T-helper 2 cell treated with Interferon-gamma antibody and Interleukin-4, amounts not matched to agents 5 μg/mL and 100 μg/mL, for 36 hours (primary cell): ENCODE results near the gene PAF1.
"Not testable (repeated sequence)": the region's sequence is repeated elsewhere in the genome, so short reads cannot be mapped to it uniquely, and the experiment has no call there.

Experiments
- DNase-seq: peaks from one replicate; pipeline ENCODE4 v3.0.0; 2021; ENCODE audit warnings: low spot score
- H3K27ac Mint-ChIP-seq: one replicate; pipeline ENCODE4 v1.8.0; 2021; ENCODE audit warnings: mild to moderate bottlenecking, mixed read lengths
- H3K27me3 Mint-ChIP-seq: one replicate; pipeline ENCODE4 v1.8.0; 2021; ENCODE audit warnings: low read depth, mixed read lengths
- H3K36me3 Mint-ChIP-seq: one replicate; pipeline ENCODE4 v1.8.0; 2021; ENCODE audit warnings: low read depth, mixed read lengths
- H3K4me1 Mint-ChIP-seq: one replicate; pipeline ENCODE4 v1.8.0; 2021; ENCODE audit warnings: low read depth, mixed read lengths
- H3K4me3 Mint-ChIP-seq: one replicate; pipeline ENCODE4 v1.8.0; 2022; ENCODE audit warnings: mild to moderate bottlenecking, moderate library complexity, mixed read lengths
- H3K9me3 Mint-ChIP-seq: one replicate; pipeline ENCODE4 v1.8.0; 2021; ENCODE audit warnings: mixed read lengths

PAF1 gene

GRCh38 chr19:39388657-39389056, 2.2 kb downstream of the PAF1 start:
- Mint-ChIP-seq H3K27me3 (no peaks in the 10 kb centered on the region), H3K4me3 (peak overlapping the region; percentile 13), H3K9me3 (no peaks in the 10 kb centered on the region), H3K4me1 (peaks cover 11% of the 10 kb centered on the region), H3K36me3 (peaks cover 49% of the 10 kb centered on the region), H3K27ac (peak overlapping the region; percentile 98)
- no peak for DNase-seq

- Mint-ChIP-seq H3K27ac (peak overlapping the region; percentile 10), H3K27me3 (no peaks in the 10 kb centered on the region), H3K4me1 (peaks cover 6% of the 10 kb centered on the region), H3K9me3 (no peaks in the 10 kb centered on the region), H3K36me3 (peaks cover 47% of the 10 kb centered on the region), H3K4me3 (no peak overlapping the region)
- DNase-seq, result no peak
These were observed 4.3 kb downstream of the PAF1 start for GRCh38 chr19:39386557-39386956.

GRCh38 chr19:39385629-39386411, 5.1 kb downstream of the PAF1 start:
- Mint-ChIP-seq H3K27ac (no peak overlapping the region), H3K4me1 (peaks cover 5% of the 10 kb centered on the region), H3K27me3 (no peaks in the 10 kb centered on the region)

GRCh38 chr19:39384839-39385568, 5.9 kb downstream of the PAF1 start:
- Mint-ChIP-seq H3K4me3 (no peak overlapping the region), H3K27me3 (no peaks in the 10 kb centered on the region), H3K36me3 (peaks cover 53% of the 10 kb centered on the region), H3K9me3 (no peaks in the 10 kb centered on the region), H3K4me1 (peaks cover 1% of the 10 kb centered on the region), H3K27ac (no peak overlapping the region)
- no peak for DNase-seq

More at GRCh38 chr19:39385629-39386411, 5.1 kb downstream of the PAF1 start:
- Mint-ChIP-seq H3K4me3 (no peak overlapping the region), H3K36me3 (peaks cover 48% of the 10 kb centered on the region), H3K9me3 (no peaks in the 10 kb centered on the region)
- no peak for DNase-seq

GRCh38 chr19:39382991-39383828, 7.7 kb downstream of the PAF1 start:
- DNase-seq, result no peak
- Mint-ChIP-seq H3K4me1 (no peaks in the 10 kb centered on the region), H3K36me3 (peaks cover 50% of the 10 kb centered on the region), H3K27me3 (no peaks in the 10 kb centered on the region), H3K4me3 (no peak overlapping the region), H3K9me3 (no peaks in the 10 kb centered on the region), H3K27ac (peak overlapping the region; percentile 55)

- H3K9me3 Mint-ChIP-seq, result no peaks in the 10 kb centered on the region
- H3K4me3 Mint-ChIP-seq, result no peak overlapping the region
- no peak overlapping the region for H3K27ac Mint-ChIP-seq
- no peaks in the 10 kb centered on the region for H3K27me3 Mint-ChIP-seq
- peaks cover 54% of the 10 kb centered on the region for H3K36me3 Mint-ChIP-seq
- DNase-seq, result no peak
- no peaks in the 10 kb centered on the region for H3K4me1 Mint-ChIP-seq
These were observed 8.8 kb downstream of the PAF1 start for GRCh38 chr19:39381910-39382611.

GRCh38 chr19:39380521-39381502, 10.1 kb downstream of the PAF1 start:
- Mint-ChIP-seq H3K4me1 (no peaks in the 10 kb centered on the region), H3K4me3 (no peak overlapping the region), H3K27me3 (no peaks in the 10 kb centered on the region), H3K36me3 (peaks cover 51% of the 10 kb centered on the region), H3K9me3 (no peaks in the 10 kb centered on the region), H3K27ac (no peak overlapping the region)
- no peak for DNase-seq

- Mint-ChIP-seq H3K4me3 (no peak overlapping the region), H3K9me3 (no peaks in the 10 kb centered on the region), H3K27me3 (no peaks in the 10 kb centered on the region), H3K36me3 (peaks cover 47% of the 10 kb centered on the region), H3K4me1 (no peaks in the 10 kb centered on the region), H3K27ac (no peak overlapping the region)
- no peak for DNase-seq
These were observed 11.0 kb downstream of the PAF1 start for GRCh38 chr19:39379865-39380396.

GRCh38 chr19:39379366-39379765, 11.5 kb downstream of the PAF1 start:
- not testable (repeated sequence) for H3K9me3 Mint-ChIP-seq, H3K27ac Mint-ChIP-seq, H3K4me3 Mint-ChIP-seq, H3K27me3 Mint-ChIP-seq, DNase-seq, H3K4me1 Mint-ChIP-seq
- H3K36me3 Mint-ChIP-seq, result peaks cover 47% of the 10 kb centered on the region

GRCh38 chr19:39377373-39378362, 13.2 kb downstream of the PAF1 start:
- DNase-seq, result no peak
- H3K4me1 Mint-ChIP-seq, result no peaks in the 10 kb centered on the region
- H3K27me3 Mint-ChIP-seq, result no peaks in the 10 kb centered on the region
- peaks cover 46% of the 10 kb centered on the region for H3K36me3 Mint-ChIP-seq
- H3K4me3 Mint-ChIP-seq, result no peak overlapping the region
- no peaks in the 10 kb centered on the region for H3K9me3 Mint-ChIP-seq
- no peak overlapping the region for H3K27ac Mint-ChIP-seq

GRCh38 chr19:39375929-39376328, 15.0 kb downstream of the PAF1 start:
- no peaks in the 10 kb centered on the region for H3K27me3 Mint-ChIP-seq
- no peaks in the 10 kb centered on the region for H3K9me3 Mint-ChIP-seq
- H3K4me1 Mint-ChIP-seq, result no peaks in the 10 kb centered on the region
- no peak for DNase-seq
- no peak overlapping the region for H3K4me3 Mint-ChIP-seq
- peaks cover 43% of the 10 kb centered on the region for H3K36me3 Mint-ChIP-seq
- H3K27ac Mint-ChIP-seq, result no peak overlapping the region
